ENCODE data around the gene CASTOR2.
"Not testable (repeated sequence)": the region's sequence is repeated elsewhere in the genome, so short reads cannot be mapped to it uniquely, and the experiment has no call there.

The CASTOR2 gene

GRCh38 chr7:74964511-74965119 lies at the start of gene CASTOR2:
CASTOR2 (plus strand) TSS chr7:74964705; CDS start chr7:74964986, 281 bp downstream.
- DNase-seq (ENCODE audit: low read depth): not testable (repeated sequence)

- DNase-seq (ENCODE audit: low read depth): not testable (repeated sequence)
Measured at GRCh38 chr7:74922321-74922890, 42.1 kb upstream of the CASTOR2 start.

GRCh38 chr7:74923644-74924043 lies 40.9 kb upstream of the CASTOR2 start:
- not testable (repeated sequence) for DNase-seq (ENCODE audit: low read depth)

GRCh38 chr7:74926968-74927367 lies 37.5 kb upstream of the CASTOR2 start:
- DNase-seq (ENCODE audit: low read depth): not testable (repeated sequence)

GRCh38 chr7:74931563-74932328 lies 32.8 kb upstream of the CASTOR2 start:
- DNase-seq (ENCODE audit: low read depth): not testable (repeated sequence)

- DNase-seq (ENCODE audit: low read depth): not testable (repeated sequence)
Measured at GRCh38 chr7:74939429-74939828, 25.1 kb upstream of the CASTOR2 start.

- not testable (repeated sequence) for DNase-seq (ENCODE audit: low read depth)
Measured at GRCh38 chr7:74941302-74942069, 23.0 kb upstream of the CASTOR2 start.

GRCh38 chr7:74943923-74944322 lies 20.6 kb upstream of the CASTOR2 start:
- DNase-seq (ENCODE audit: low read depth): not testable (repeated sequence)

GRCh38 chr7:74947741-74948140 lies 16.8 kb upstream of the CASTOR2 start:
- DNase-seq (ENCODE audit: low read depth): not testable (repeated sequence)

- DNase-seq (ENCODE audit: low read depth): not testable (repeated sequence)
Measured at GRCh38 chr7:74953774-74954173, 10.7 kb upstream of the CASTOR2 start.

- not testable (repeated sequence) for DNase-seq (ENCODE audit: low read depth)
Measured at GRCh38 chr7:74958328-74958727, 6.2 kb upstream of the CASTOR2 start.

GRCh38 chr7:74963704-74964510 lies 598 bp upstream of the CASTOR2 start:
- DNase-seq (ENCODE audit: low read depth): not testable (repeated sequence)

- DNase-seq (ENCODE audit: low read depth): not testable (repeated sequence)
Measured at GRCh38 chr7:74966208-74966854, 1.8 kb downstream of the CASTOR2 start.

GRCh38 chr7:74966909-74967308 lies 2.4 kb downstream of the CASTOR2 start:
- not testable (repeated sequence) for DNase-seq (ENCODE audit: low read depth)

GRCh38 chr7:74971431-74971830 lies 6.9 kb downstream of the CASTOR2 start:
- DNase-seq (ENCODE audit: low read depth): not testable (repeated sequence)

- not testable (repeated sequence) for DNase-seq (ENCODE audit: low read depth)
Measured at GRCh38 chr7:74972377-74972776, 7.9 kb downstream of the CASTOR2 start.

GRCh38 chr7:74975959-74976358 lies 11.5 kb downstream of the CASTOR2 start:
- DNase-seq (ENCODE audit: low read depth): not testable (repeated sequence)

GRCh38 chr7:74977523-74977922 lies 13.0 kb downstream of the CASTOR2 start:
- DNase-seq (ENCODE audit: low read depth): not testable (repeated sequence)

GRCh38 chr7:74988436-74988835 lies 23.9 kb downstream of the CASTOR2 start:
- not testable (repeated sequence) for DNase-seq (ENCODE audit: low read depth)

- no peak for DNase-seq (ENCODE audit: low read depth)
Measured at GRCh38 chr7:74993121-74993520, 28.6 kb downstream of the CASTOR2 start.
